Thyroid gland (tissue), 4 donors: Measurements from ENCODE around the gene LRP1.

ENCODE experiments used
- CTCF ChIP-seq, 6 experiments: fragments of 200-600 bp in 3 of 6; fragments of 450-650 bp in 3 of 6; sonication (generic) in 3 of 6; IDR thresholded peaks; one replicate each; pipeline ENCODE4 v1.5.1; 2016 to 2019; ENCODE audit warnings: antibody characterized with exemption in 6 of 6, mild to moderate bottlenecking in 2 of 6, inconsistent platforms in 1 of 6, moderate library complexity in 1 of 6
- POLR2A ChIP-seq, 2 donors: fragments of 450-650 bp; IDR thresholded peaks; one replicate each; pipeline ENCODE4 v1.6.1; 2017; ENCODE audit warnings: antibody characterized with exemption in 2 of 2, mild to moderate bottlenecking in 2 of 2, moderate library complexity in 1 of 2

GRCh38 chr12:57219993-57220754 lies 91.9 kb downstream of the LRP1 start:
- TF ChIP-seq CTCF (IDR thresholded peaks at IDR 0.05), result no peak
- TF ChIP-seq POLR2A (IDR thresholded peaks at IDR 0.05), result no peak
